ENCODE results near the gene RAB21.
"Not testable (repeated sequence)": the region's sequence is repeated elsewhere in the genome, so short reads cannot be mapped to it uniquely, and the experiment has no call there.

GRCh38 chr12:71822088-71822487, 67.4 kb downstream of the RAB21 start:
- TF ChIP-seq CTCF (IDR thresholded peaks at IDR 0.05; ENCODE audit: low read depth, low read length, poor library complexity, severe bottlenecking); EZH2phosphoT487 (IDR thresholded peaks at IDR 0.05; ENCODE audit: borderline replicate concordance, low read length): not testable (repeated sequence)

Data from DOHH2 (cell line).